ENCODE measurements around the gene TIMM13.
"Not testable (repeated sequence)": the region's sequence is repeated elsewhere in the genome, so short reads cannot be mapped to it uniquely, and the experiment has no call there.

GRCh38 chr19:2392899-2393298 lies 34.5 kb downstream of the TIMM13 start:
- TF ChIP-seq CTCF (IDR thresholded peaks at IDR 0.05); POLR2AphosphoS5 (IDR thresholded peaks at IDR 0.05; ENCODE audit: insufficient read depth in 1 of 2, low read depth in 1 of 2); POLR2A (IDR thresholded peaks at IDR 0.05): not testable (repeated sequence)

Data from vagina (tissue), 2 donors.